Mucosa of descending colon (tissue), 3 donors: ENCODE results near the gene ALPP. TPM values are rescaled to one million over a fixed set of nuclear protein-coding genes. Genes with fewer than 3 reads are reported as not detected.
"Not testable (repeated sequence)": the region's sequence is repeated elsewhere in the genome, so short reads cannot be mapped to it uniquely, and the experiment has no call there.

Source experiments
- ATAC-seq: fragments of 200-7000 bp; cut with Tn5 transposase; one replicate; pipeline ENCODE4 v1.9.1; 2020; ENCODE audit warnings: mild to moderate bottlenecking, moderate library complexity
- DNase-seq, 3 donors: peaks; one replicate each; pipeline ENCODE4 v3.0.0-alpha.2; 2020
- H3K36me3 ChIP-seq: fragments of 200-600 bp; one replicate; pipeline ENCODE4 v1.8.0; 2021; ENCODE audit warnings: low read depth, mild to moderate bottlenecking
- H3K4me1 ChIP-seq: fragments of 200-600 bp; one replicate; pipeline ENCODE4 v1.8.0; 2021; ENCODE audit warnings: low read depth, mild to moderate bottlenecking
- H3K4me3 ChIP-seq: fragments of 200-600 bp; one replicate; pipeline ENCODE4 v1.8.0; 2021; ENCODE audit warnings: mild to moderate bottlenecking
- H3K9me3 ChIP-seq: fragments of 200-600 bp; one replicate; pipeline ENCODE4 v1.8.0; 2021; ENCODE audit warnings: mild to moderate bottlenecking
- CTCF ChIP-seq: fragments of 200-600 bp; IDR thresholded peaks from one replicate; pipeline ENCODE4 v1.8.0; 2022; ENCODE audit warnings: antibody characterized with exemption, mild to moderate bottlenecking
- intact Hi-C, 2 donors: fragments of 100-400 bp; cut with DNase I in 1 of 2; cut with micrococcal nuclease in 1 of 2; formaldehyde crosslinking; loops; one replicate each; pipeline versions ENCODE4 v1.11.0 to v1.11.1; 2022; cut with DNase I, micrococcal nuclease
- total RNA-seq, 3 donors: library from RNA; stranded (reverse); fragmentation: NEBNext Ultra II Directional in 2 of 3; extraction: Animal tissue kit (Norgen Biotek cat#: 25700) in 2 of 3; gene quantifications; one replicate each; pipeline versions ENCODE4 v1.2.1 to v1.2.4, GENCODE V29; 2021 to 2023
- donor health status: DM: no; HTN: no; CAD: no; lungs with moderate emphysema.
- donor health status: DM: no; HTN: no; CAD: no.
- donor health status: DM: no; HTN: yes; CAD: no.

Gene ALPP
- total RNA-seq, 3 donors from 2014 or later = 1.2 TPM; not detected in 2

DNA sequence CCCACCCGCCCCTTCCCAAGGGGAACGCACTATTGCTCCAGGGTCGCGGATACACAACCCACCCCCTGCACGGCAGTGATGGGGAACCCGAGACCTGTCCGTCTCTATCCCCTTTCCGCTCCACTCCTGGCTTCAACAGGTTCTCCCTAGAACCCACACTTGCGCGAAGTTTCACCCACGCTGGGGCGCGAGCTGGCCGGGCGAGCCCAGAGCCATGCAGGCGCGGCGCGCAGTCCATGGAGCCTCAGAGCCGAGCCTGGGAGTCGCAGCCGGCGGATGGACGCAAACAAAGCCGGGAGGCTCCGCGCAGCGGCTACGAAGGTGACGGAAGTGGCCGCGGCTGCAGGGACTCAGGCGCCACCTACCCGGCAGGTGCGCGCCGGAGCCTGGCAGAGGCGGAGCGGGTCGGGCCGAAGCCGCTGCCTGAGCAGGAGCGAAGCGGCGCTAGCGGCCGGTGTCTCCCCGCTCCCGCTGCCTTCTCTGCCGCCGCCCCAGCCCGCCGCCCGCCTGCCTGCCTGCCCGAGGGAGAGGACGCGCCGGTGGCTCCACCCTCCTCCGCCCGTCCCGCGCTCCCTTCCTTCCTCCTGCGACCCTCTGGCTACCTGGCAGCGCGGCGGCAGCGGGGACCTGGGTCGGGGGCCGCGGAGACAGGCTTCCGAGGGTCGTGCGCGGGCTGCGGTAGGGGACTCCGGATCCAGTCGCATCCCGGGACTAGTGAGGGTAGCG is 42.1 kb downstream of the ALPP start:
- no peak overlapping the region for H3K4me3 ChIP-seq
- no peaks in the 10 kb centered on the region for H3K9me3 ChIP-seq
- intact Hi-C loops = no loop called here
- H3K4me1 ChIP-seq = peaks cover 18% of the 10 kb centered on the region
- peak in 2 of 3 donors; percentile 54 to 73 for DNase-seq
- no peaks in the 10 kb centered on the region for H3K36me3 ChIP-seq
- TF ChIP-seq CTCF = no peak
- ATAC-seq = peak; percentile 87

DNA sequence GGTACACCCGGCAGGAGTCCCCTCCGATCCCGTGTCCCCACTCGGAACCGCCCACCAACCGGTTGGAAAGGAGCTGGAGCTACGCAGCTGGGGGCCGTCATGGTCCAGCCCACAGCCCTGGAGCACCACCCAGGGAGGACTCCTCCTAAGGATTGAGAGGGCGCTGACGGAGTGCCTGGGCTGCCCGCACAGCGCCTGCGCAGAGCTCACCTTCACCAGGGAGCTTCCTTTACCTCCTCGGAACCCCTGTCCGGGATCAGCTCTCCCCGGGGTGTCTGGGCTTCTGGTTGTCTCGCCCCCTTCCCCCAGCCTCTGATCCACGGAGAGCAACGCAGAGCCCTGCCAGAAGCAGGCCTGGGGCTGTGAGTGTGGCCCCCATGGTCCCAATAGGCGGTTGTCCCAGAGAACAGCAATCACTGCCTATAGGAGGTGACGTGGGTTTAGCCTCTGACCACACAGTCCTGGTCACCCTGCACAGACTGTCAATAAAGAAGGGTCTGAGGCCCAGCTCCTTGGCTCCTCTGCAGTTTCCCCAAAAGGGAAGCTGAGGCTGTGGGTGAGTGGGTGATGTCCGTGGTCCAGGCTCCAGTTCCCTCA is 42.7 kb downstream of the ALPP start:
- H3K4me1 ChIP-seq = peaks cover 18% of the 10 kb centered on the region
- no peak for TF ChIP-seq CTCF
- DNase-seq = no peak
- H3K4me3 ChIP-seq = no peak overlapping the region
- intact Hi-C loops = no loop called here
- ATAC-seq = peak; percentile 10
- H3K9me3 ChIP-seq = no peaks in the 10 kb centered on the region
- H3K36me3 ChIP-seq = no peaks in the 10 kb centered on the region

DNA sequence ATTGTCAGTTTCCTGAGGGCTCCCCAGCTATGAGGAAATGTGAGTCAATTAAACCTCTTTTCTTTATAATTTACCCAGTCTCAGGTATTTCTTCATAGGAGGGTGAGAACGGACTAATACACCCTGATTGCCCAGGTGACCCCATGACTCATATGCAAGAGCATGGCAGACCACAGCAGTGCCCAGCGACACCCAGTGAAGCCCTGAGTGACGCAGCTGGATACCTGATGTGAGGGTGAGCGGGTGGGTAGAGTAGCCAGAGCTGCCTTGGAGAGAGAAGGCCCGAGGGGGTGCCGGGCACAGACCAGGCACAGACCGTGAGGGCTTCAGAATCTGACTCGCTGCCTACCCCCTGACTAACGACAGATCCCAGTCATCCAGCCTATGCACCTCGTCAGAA is 43.5 kb downstream of the ALPP start:
- peaks cover 18% of the 10 kb centered on the region for H3K4me1 ChIP-seq
- no peak overlapping the region for H3K4me3 ChIP-seq
- no peaks in the 10 kb centered on the region for H3K36me3 ChIP-seq
- no peaks in the 10 kb centered on the region for H3K9me3 ChIP-seq
- DNase-seq (no peak), ATAC-seq (no peak)
- intact Hi-C loops = no loop called here
- TF ChIP-seq CTCF = no peak

DNA sequence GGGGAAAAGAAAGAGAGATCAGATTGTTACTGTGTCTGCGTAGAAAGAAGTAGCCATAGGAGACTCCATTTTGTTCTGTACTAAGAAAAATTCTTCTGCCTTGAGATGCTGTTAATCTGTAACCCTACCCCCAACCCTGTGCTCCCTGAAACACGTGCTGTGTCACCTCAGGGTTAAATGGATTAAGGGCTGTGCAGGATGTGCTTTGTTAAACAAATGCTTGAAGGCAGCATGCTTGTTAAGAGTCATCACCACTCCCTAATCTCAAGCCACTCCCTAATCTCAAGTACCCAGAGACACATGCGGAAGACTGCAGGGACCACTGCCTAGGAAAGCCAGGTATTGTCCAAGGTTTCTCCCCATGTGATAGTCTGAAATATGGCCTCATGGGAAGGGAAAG is 44.4 kb downstream of the ALPP start:
- H3K9me3 ChIP-seq, H3K4me3 ChIP-seq, intact Hi-C loops, ATAC-seq, DNase-seq, H3K36me3 ChIP-seq: not testable (repeated sequence)
- H3K4me1 ChIP-seq = peaks cover 18% of the 10 kb centered on the region

- H3K36me3 ChIP-seq, intact Hi-C loops, ATAC-seq, H3K4me3 ChIP-seq, DNase-seq, H3K9me3 ChIP-seq: not testable (repeated sequence)
- peaks cover 18% of the 10 kb centered on the region for H3K4me1 ChIP-seq
These were observed 44.9 kb downstream of the ALPP start for GRCh38 chr2:232423407-232423806.

DNA sequence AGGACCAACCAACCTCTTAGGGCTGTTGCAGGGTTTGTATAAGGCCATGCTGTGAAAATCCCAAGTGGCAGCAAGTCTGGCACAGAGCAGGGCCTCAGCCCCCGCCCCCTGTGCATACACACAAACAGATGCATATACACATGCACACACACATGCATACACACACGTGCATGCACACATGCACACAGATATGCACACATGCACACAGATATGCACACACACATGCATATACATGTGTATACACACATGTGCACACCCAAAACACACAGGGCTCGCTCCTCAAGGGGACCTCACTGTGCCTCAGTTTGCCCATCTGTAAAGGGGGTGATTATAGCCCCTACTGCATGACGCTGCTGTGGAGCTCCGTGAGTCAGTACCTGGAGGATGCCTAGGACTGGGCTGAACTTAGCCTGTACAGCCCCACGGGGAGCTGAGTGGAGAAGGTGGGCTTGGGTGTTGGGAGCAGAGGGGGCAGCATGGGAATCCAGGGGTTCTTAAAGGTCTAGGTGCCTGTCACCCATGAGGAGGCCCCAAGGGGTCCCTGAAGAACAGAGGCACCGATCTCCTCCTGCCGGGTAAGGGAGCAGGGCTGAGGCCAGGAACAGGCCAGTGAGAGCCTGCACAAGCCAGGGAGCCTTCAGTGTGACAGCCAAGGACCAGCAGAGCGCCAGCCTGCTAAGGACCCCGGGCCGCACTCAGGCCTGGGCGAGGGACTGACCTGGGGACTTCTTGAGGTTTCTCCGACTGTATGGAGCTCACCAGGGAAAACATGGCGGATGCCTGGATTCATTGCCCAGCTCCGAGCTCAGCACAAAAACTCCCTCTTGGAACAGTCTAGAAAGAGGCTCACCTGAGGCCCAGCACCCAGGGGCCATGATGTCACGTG is 53.4 kb downstream of the ALPP start:
- DNase-seq = no peak
- ATAC-seq = no peak
- H3K4me1 ChIP-seq = no peaks in the 10 kb centered on the region
- no peak for TF ChIP-seq CTCF
- intact Hi-C loops = loop anchor here in 1 of 2 donors (10.0 kb wide), 1 partner anchor 507 kb away; the partner anchor contains the start of gene NPPC
- no peak overlapping the region for H3K4me3 ChIP-seq
- H3K9me3 ChIP-seq = no peaks in the 10 kb centered on the region
- no peaks in the 10 kb centered on the region for H3K36me3 ChIP-seq

Other genes starting within 250 kb of the ALPP start
- gene ALPG, start 28.1 kb downstream of the ALPP start, total RNA-seq = 1 to 10 TPM in 1 of 3 donors, under 1 TPM in 2; 0.54 to 8.1 (median 0.61) TPM
- gene ALPI, start 77.4 kb downstream of the ALPP start, total RNA-seq = 10 to 100 TPM in 2 of 3 donors, 1 to 10 TPM in 1; 8.5 to 24.6 (median 24.4) TPM
- under 1 TPM in 2 of 3 donors, not detected in 1; 0.16 to 0.24 TPM for gene ECEL1, start 109.1 kb downstream of the ALPP start, total RNA-seq
- gene PRSS56, start 141.6 kb downstream of the ALPP start, total RNA-seq = not detected
- not detected for gene CHRND, start 147.4 kb downstream of the ALPP start, total RNA-seq
- not detected for gene CHRNG, start 160.9 kb downstream of the ALPP start, total RNA-seq
- gene TIGD1, start 171.8 kb downstream of the ALPP start, total RNA-seq = 1 to 10 TPM; 4.1 to 5.6 (median 5.4) TPM
- 100 to 1,000 TPM in 1 of 3 donors, 10 to 100 TPM in 2; 62.7 to 116 (median 90.9) TPM for gene EIF4E2, start 171.9 kb downstream of the ALPP start, total RNA-seq